WTC11 (cell line): ENCODE data around the gene TNS4. TPM values are rescaled to one million over a fixed set of nuclear protein-coding genes. Genes with fewer than 3 reads are reported as not detected.

ENCODE experiments used
- ATAC-seq: fragments of 200-7000 bp; cut with Tn5 transposase; 2 replicates; pipeline ENCODE4 v1.10.0; 2021; ENCODE audit warnings: mild to moderate bottlenecking, moderate library complexity
- CTCF ChIA-PET: fragments of 300-600 bp; sonication (Branson Sonifier 250); formaldehyde crosslinking; loops from one replicate; lab custom pipeline; 2021; ENCODE audit warnings: antibody characterized with exemption; lab: Charles Lee
- POLR2A ChIA-PET: fragments of 350-600 bp; sonication (Branson Sonifier 250); formaldehyde crosslinking; loops from one replicate; lab custom pipeline; 2021; ENCODE audit warnings: antibody characterized with exemption; lab: Charles Lee
- DNase-seq: peaks from one replicate; pipeline ENCODE4 v3.0.0; 2021; ENCODE audit warnings: low spot score
- H3K27ac Mint-ChIP-seq: 2 replicates; pipeline ENCODE4 v1.8.0; 2021; ENCODE audit warnings: mixed read lengths
- H3K27me3 Mint-ChIP-seq: 2 replicates; pipeline ENCODE4 v1.8.0; 2021; ENCODE audit warnings: low read depth, mild to moderate bottlenecking, moderate library complexity, mixed read lengths
- H3K36me3 Mint-ChIP-seq: 2 replicates; pipeline ENCODE4 v1.8.0; 2021; ENCODE audit warnings: mixed read lengths
- H3K4me1 Mint-ChIP-seq: 2 replicates; pipeline ENCODE4 v1.8.0; 2022; ENCODE audit warnings: mixed read lengths
- H3K4me3 Mint-ChIP-seq: 2 replicates; pipeline ENCODE4 v1.8.0; 2021; ENCODE audit warnings: mild to moderate bottlenecking, moderate library complexity, mixed read lengths
- H3K9me3 Mint-ChIP-seq: 2 replicates; pipeline ENCODE4 v1.8.0; 2021; ENCODE audit warnings: mixed read lengths
- CREB1 ChIP-seq: sonication (generic); formaldehyde crosslinking; IDR thresholded peaks from 2 replicates; pipeline ENCODE4 v1.8.0; 2023; ENCODE audit warnings: mild to moderate bottlenecking, missing genetic modification reagents
- CREM ChIP-seq: sonication (generic); formaldehyde crosslinking; IDR thresholded peaks from 2 replicates; pipeline ENCODE4 v1.8.1; 2022; ENCODE audit warnings: mild to moderate bottlenecking, missing genetic modification reagents, moderate library complexity
- ELF4 ChIP-seq: sonication (generic); formaldehyde crosslinking; IDR thresholded peaks from 2 replicates; pipeline ENCODE4 v1.8.1; 2022; ENCODE audit warnings: low read depth, mild to moderate bottlenecking, moderate library complexity, missing genetic modification reagents
- ETV6 ChIP-seq: sonication (generic); formaldehyde crosslinking; IDR thresholded peaks from 2 replicates; pipeline ENCODE4 v1.8.1; 2022; ENCODE audit warnings: mild to moderate bottlenecking, missing genetic modification reagents
- FOXP1 ChIP-seq: sonication (generic); formaldehyde crosslinking; IDR thresholded peaks from 2 replicates; pipeline ENCODE4 v1.8.0; 2022; ENCODE audit warnings: missing genetic modification reagents, mild to moderate bottlenecking, moderate library complexity, borderline replicate concordance
- GTF2I ChIP-seq: fragments of 250-450 bp; sonication (Bioruptor Pico); conservative IDR thresholded peaks from 2 replicates; pipeline ENCODE4 v1.4.0; 2021; ENCODE audit warnings: mild to moderate bottlenecking
- HMGA2 ChIP-seq: fragments of 250-450 bp; sonication (Bioruptor Pico); IDR thresholded peaks from 2 replicates; pipeline ENCODE4 v1.4.0; 2021; ENCODE audit warnings: mild to moderate bottlenecking, moderate library complexity
- NFE2L1 ChIP-seq: sonication (generic); formaldehyde crosslinking; IDR thresholded peaks from 2 replicates; pipeline ENCODE4 v1.8.1; 2023; ENCODE audit warnings: missing genetic modification reagents
- RORB ChIP-seq: fragments of 250-450 bp; sonication (Bioruptor Pico); IDR thresholded peaks from 2 replicates; pipeline ENCODE4 v1.9.0; 2021; ENCODE audit warnings: mild to moderate bottlenecking
- SMAD4 ChIP-seq: sonication (generic); formaldehyde crosslinking; IDR thresholded peaks from 2 replicates; pipeline ENCODE4 v1.8.0; 2022; ENCODE audit warnings: mild to moderate bottlenecking, missing genetic modification reagents
- SP1 ChIP-seq: sonication (generic); formaldehyde crosslinking; conservative IDR thresholded peaks from 2 replicates; pipeline ENCODE4 v1.8.1; 2022; ENCODE audit warnings: missing genetic modification reagents
- TEAD4 ChIP-seq: sonication (generic); formaldehyde crosslinking; IDR thresholded peaks from 2 replicates; pipeline ENCODE4 v1.8.0; 2022; ENCODE audit warnings: mild to moderate bottlenecking, missing genetic modification reagents
- ZNF219 ChIP-seq: sonication (generic); formaldehyde crosslinking; IDR thresholded peaks from 2 replicates; pipeline ENCODE4 v1.8.0; 2023; ENCODE audit warnings: missing genetic modification reagents, mild to moderate bottlenecking, borderline replicate concordance
- ZNF317 ChIP-seq: sonication (generic); formaldehyde crosslinking; IDR thresholded peaks from 2 replicates; pipeline ENCODE4 v1.8.1; 2023; ENCODE audit warnings: low read depth, mild to moderate bottlenecking, moderate library complexity, missing genetic modification reagents, borderline replicate concordance
- ZNF416 ChIP-seq: fragments of 250-450 bp; sonication (Bioruptor Pico); IDR thresholded peaks from 2 replicates; pipeline ENCODE4 v1.9.0; 2021; ENCODE audit warnings: mild to moderate bottlenecking, inconsistent platforms
- ZNF423 ChIP-seq: fragments of 250-450 bp; sonication (Bioruptor Pico); IDR thresholded peaks from 2 replicates; pipeline ENCODE4 v2.1.2; 2022; ENCODE audit warnings: mild to moderate bottlenecking, moderate library complexity
- total RNA-seq: library from RNA; stranded (reverse); gene quantifications from 3 replicates; pipeline ENCODE4 v1.2.3, GENCODE V29; 2021
- TF ChIP-seq, protein P1 (sequence below): sonication (generic); formaldehyde crosslinking; IDR thresholded peaks from 2 replicates; pipeline ENCODE4 v1.8.0; 2023; ENCODE audit warnings: missing genetic modification reagents
- TF ChIP-seq, protein P2 (sequence below): sonication (generic); formaldehyde crosslinking; IDR thresholded peaks from 2 replicates; pipeline ENCODE4 v1.8.1; 2023; ENCODE audit warnings: mild to moderate bottlenecking, missing genetic modification reagents
- TF ChIP-seq, protein P3 (sequence below): fragments of 250-450 bp; sonication (Bioruptor Pico); conservative IDR thresholded peaks from 2 replicates; pipeline ENCODE4 v1.9.0; 2021; ENCODE audit warnings: mild to moderate bottlenecking
- TF ChIP-seq, protein P4 (sequence below): sonication (generic); formaldehyde crosslinking; IDR thresholded peaks from 2 replicates; pipeline ENCODE4 v1.8.0; 2023; ENCODE audit warnings: missing genetic modification reagents, mild to moderate bottlenecking, borderline replicate concordance
- TF ChIP-seq, protein P5 (sequence below): sonication (generic); formaldehyde crosslinking; conservative IDR thresholded peaks from 2 replicates; pipeline ENCODE4 v1.8.1; 2022; ENCODE audit warnings: mild to moderate bottlenecking, missing genetic modification reagents
- TF ChIP-seq, protein P6 (sequence below): sonication (generic); formaldehyde crosslinking; IDR thresholded peaks from 2 replicates; pipeline ENCODE4 v1.8.0; 2022; ENCODE audit warnings: mild to moderate bottlenecking, missing genetic modification reagents

TNS4 gene
- total RNA-seq, 1 experiment from 2014 or later: 0.87 TPM

DNA sequence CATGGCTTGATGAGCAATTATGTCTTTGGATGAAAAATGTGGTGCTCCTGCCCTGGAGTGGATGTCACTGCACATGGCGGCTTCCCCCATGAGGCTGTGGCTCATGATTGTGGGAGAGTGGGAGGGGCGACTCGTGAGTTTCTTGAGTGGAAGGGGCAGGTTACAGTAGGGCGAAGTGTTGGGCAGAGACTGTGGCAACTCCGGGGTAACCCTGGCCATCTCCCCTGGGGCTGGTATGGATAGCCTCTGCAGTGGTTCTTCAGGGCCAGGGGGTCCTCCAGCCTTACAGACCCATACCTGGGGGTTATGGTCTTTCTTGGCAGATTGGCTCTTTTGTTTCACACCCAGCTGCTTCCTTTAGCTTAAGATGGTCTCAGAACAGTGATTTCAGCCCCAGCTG, 1.3 kb upstream of the TNS4 start:
- H3K36me3 Mint-ChIP-seq: no peaks in the 10 kb centered on the region
- peaks cover 40% of the 10 kb centered on the region for H3K4me1 Mint-ChIP-seq
- peaks cover 7% of the 10 kb centered on the region for H3K9me3 Mint-ChIP-seq
- POLR2A ChIA-PET: no interaction called here
- no peak for TF ChIP-seq SP1 (CRISPR knock-in tag)
- TF ChIP-seq, protein P1, sequence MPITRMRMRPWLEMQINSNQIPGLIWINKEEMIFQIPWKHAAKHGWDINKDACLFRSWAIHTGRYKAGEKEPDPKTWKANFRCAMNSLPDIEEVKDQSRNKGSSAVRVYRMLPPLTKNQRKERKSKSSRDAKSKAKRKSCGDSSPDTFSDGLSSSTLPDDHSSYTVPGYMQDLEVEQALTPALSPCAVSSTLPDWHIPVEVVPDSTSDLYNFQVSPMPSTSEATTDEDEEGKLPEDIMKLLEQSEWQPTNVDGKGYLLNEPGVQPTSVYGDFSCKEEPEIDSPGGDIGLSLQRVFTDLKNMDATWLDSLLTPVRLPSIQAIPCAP: no peak
- TF ChIP-seq, all 79 proteins: peak for 0
- H3K27me3 Mint-ChIP-seq: no peaks in the 10 kb centered on the region; the same call in none of the 2 replicates
- DNase-seq: no peak
- ATAC-seq: no peak
- no peak overlapping the region for H3K4me3 Mint-ChIP-seq
- CTCF ChIA-PET: interaction anchor here (1.7 to 2.0 kb wide), 2 partner anchors 26 to 31 kb away, joined by 10 to 12 read pairs; no protein-coding TSS in a partner anchor
- H3K27ac Mint-ChIP-seq: peak overlapping the region; percentile 59; the same call in 1 of the 2 replicates

DNA sequence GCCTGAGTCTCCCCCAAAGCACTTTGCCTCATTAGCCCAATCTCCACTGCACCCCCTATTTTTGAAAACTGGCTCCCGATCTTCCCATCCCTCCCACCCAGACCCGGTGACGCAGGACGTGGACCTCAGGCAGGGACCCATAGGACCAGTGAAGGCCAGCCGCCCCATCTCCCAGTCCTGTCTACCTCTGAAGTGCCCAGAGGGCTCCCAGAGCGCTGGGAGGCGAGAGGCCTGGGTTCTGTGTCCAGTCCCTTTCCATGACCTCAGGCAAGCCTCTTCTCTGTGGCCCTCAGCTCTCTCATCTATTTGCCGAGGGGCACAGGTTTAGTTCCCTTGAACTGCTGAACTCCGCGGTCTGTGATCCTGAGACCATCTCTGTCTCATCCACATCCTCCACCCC, 714 bp downstream of the TNS4 start:
- POLR2A ChIA-PET: no interaction called here
- ATAC-seq: no peak
- peaks cover 40% of the 10 kb centered on the region for H3K4me1 Mint-ChIP-seq
- H3K27me3 Mint-ChIP-seq: no peaks in the 10 kb centered on the region; the same call in none of the 2 replicates
- no peak overlapping the region for H3K4me3 Mint-ChIP-seq
- TF ChIP-seq, protein P2, sequence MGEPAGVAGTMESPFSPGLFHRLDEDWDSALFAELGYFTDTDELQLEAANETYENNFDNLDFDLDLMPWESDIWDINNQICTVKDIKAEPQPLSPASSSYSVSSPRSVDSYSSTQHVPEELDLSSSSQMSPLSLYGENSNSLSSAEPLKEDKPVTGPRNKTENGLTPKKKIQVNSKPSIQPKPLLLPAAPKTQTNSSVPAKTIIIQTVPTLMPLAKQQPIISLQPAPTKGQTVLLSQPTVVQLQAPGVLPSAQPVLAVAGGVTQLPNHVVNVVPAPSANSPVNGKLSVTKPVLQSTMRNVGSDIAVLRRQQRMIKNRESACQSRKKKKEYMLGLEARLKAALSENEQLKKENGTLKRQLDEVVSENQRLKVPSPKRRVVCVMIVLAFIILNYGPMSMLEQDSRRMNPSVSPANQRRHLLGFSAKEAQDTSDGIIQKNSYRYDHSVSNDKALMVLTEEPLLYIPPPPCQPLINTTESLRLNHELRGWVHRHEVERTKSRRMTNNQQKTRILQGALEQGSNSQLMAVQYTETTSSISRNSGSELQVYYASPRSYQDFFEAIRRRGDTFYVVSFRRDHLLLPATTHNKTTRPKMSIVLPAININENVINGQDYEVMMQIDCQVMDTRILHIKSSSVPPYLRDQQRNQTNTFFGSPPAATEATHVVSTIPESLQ (CRISPR knock-in tag): no peak
- TF ChIP-seq ZNF423 (no peak), ZNF317 (CRISPR knock-in tag) (no peak), HMGA2 (no peak), SMAD4 (CRISPR knock-in tag) (no peak), ETV6 (no peak), FOXP1 (CRISPR knock-in tag) (no peak)
- TF ChIP-seq, protein P3, sequence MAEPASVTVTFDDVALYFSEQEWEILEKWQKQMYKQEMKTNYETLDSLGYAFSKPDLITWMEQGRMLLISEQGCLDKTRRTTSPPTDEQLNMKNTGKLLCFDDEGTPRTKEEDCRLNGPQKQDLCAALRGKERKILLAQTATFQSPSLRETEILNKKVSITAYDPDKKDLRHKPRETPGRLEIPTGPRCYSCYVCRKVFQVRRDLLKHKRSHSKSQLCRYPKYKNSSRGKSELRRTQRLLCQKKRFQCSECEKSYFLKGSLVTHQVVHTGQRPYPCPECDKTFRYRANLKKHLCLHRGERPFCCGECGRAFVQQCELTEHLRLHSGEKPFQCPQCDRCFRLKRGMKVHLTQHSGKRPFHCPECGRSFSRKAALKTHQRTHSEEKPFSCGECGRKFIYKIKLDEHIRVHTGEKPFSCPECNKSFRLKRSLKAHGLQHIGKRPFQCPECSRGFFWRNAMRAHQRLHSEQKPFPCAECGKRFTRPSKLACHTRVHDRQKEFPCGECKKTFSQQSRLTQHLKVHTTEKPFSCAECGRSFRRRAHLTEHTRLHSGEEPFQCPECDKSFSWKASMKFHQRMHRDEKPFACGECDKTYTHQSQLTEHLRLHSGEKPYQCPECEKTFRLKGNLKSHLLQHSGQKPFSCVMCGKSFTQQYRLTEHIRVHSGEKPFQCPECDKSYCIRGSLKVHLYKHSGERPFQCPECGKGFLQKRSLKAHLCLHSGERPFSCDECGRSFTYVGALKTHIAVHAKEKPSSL (CRISPR knock-in tag): no peak
- TF ChIP-seq, protein P4, sequence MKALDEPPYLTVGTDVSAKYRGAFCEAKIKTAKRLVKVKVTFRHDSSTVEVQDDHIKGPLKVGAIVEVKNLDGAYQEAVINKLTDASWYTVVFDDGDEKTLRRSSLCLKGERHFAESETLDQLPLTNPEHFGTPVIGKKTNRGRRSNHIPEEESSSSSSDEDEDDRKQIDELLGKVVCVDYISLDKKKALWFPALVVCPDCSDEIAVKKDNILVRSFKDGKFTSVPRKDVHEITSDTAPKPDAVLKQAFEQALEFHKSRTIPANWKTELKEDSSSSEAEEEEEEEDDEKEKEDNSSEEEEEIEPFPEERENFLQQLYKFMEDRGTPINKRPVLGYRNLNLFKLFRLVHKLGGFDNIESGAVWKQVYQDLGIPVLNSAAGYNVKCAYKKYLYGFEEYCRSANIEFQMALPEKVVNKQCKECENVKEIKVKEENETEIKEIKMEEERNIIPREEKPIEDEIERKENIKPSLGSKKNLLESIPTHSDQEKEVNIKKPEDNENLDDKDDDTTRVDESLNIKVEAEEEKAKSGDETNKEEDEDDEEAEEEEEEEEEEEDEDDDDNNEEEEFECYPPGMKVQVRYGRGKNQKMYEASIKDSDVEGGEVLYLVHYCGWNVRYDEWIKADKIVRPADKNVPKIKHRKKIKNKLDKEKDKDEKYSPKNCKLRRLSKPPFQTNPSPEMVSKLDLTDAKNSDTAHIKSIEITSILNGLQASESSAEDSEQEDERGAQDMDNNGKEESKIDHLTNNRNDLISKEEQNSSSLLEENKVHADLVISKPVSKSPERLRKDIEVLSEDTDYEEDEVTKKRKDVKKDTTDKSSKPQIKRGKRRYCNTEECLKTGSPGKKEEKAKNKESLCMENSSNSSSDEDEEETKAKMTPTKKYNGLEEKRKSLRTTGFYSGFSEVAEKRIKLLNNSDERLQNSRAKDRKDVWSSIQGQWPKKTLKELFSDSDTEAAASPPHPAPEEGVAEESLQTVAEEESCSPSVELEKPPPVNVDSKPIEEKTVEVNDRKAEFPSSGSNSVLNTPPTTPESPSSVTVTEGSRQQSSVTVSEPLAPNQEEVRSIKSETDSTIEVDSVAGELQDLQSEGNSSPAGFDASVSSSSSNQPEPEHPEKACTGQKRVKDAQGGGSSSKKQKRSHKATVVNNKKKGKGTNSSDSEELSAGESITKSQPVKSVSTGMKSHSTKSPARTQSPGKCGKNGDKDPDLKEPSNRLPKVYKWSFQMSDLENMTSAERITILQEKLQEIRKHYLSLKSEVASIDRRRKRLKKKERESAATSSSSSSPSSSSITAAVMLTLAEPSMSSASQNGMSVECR (CRISPR knock-in tag): no peak
- TF ChIP-seq, all 79 proteins: peak for 0
- DNase-seq: no peak
- H3K36me3 Mint-ChIP-seq: no peaks in the 10 kb centered on the region
- CTCF ChIA-PET: interaction anchor here (1.2 to 8.1 kb wide), 6 partner anchors 10 to 138 kb away, joined by 3 to 74 read pairs (median 13); no protein-coding TSS in a partner anchor
- peaks cover 7% of the 10 kb centered on the region for H3K9me3 Mint-ChIP-seq
- H3K27ac Mint-ChIP-seq: no peak overlapping the region

DNA sequence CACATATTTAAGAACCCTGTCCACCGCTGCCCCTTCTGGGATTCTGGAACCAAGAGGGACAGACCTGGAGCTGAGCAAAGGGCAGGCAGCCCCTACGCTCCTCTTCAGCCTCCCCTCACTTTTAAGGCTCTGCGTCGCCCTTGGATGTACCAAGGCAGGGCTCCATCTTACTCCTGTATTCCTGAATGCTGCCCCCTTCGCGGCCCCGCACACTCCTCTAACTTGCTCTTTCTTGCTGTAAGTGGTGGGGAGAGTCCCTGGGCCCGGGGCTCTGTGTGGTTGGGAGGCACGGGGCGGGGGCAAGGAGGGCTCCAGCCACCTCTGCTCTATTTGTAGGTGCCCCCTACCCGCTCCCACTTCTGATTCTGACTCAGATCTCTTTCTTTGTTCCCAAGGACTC, 1.2 kb downstream of the TNS4 start:
- Mint-ChIP-seq H3K4me1 (peaks cover 42% of the 10 kb centered on the region), H3K27ac (no peak overlapping the region), H3K9me3 (peaks cover 7% of the 10 kb centered on the region), H3K27me3 (no peaks in the 10 kb centered on the region; the same call in 1 of the 2 replicates), H3K4me3 (no peak overlapping the region), H3K36me3 (no peaks in the 10 kb centered on the region)
- POLR2A ChIA-PET: interaction anchor here (1.7 to 2.3 kb wide), 2 partner anchors 10 to 24 kb away, joined by 4 to 10 read pairs; no protein-coding TSS in a partner anchor
- no peak for DNase-seq
- no peak for ATAC-seq
- CTCF ChIA-PET: interaction anchor here (0.7 to 8.1 kb wide), 11 partner anchors 10 to 183 kb away, joined by 3 to 74 read pairs (median 5); no protein-coding TSS in a partner anchor
- no peak for TF ChIP-seq ZNF416
- TF ChIP-seq NFE2L1: no peak
- TF ChIP-seq, protein P5, sequence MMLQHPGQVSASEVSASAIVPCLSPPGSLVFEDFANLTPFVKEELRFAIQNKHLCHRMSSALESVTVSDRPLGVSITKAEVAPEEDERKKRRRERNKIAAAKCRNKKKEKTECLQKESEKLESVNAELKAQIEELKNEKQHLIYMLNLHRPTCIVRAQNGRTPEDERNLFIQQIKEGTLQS: no peak
- TF ChIP-seq CREM (CRISPR knock-in tag): no peak
- no peak for TF ChIP-seq ELF4 (CRISPR knock-in tag)
- no peak for TF ChIP-seq ZNF317 (CRISPR knock-in tag)
- TF ChIP-seq, protein P6, sequence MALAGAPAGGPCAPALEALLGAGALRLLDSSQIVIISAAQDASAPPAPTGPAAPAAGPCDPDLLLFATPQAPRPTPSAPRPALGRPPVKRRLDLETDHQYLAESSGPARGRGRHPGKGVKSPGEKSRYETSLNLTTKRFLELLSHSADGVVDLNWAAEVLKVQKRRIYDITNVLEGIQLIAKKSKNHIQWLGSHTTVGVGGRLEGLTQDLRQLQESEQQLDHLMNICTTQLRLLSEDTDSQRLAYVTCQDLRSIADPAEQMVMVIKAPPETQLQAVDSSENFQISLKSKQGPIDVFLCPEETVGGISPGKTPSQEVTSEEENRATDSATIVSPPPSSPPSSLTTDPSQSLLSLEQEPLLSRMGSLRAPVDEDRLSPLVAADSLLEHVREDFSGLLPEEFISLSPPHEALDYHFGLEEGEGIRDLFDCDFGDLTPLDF (CRISPR knock-in tag): no peak
- TF ChIP-seq ZNF219 (CRISPR knock-in tag): no peak
- TF ChIP-seq TEAD4 (CRISPR knock-in tag): no peak
- TF ChIP-seq GTF2I (CRISPR knock-in tag): no peak
- no peak for TF ChIP-seq RORB (CRISPR knock-in tag)
- TF ChIP-seq ETV6: no peak
- no peak for TF ChIP-seq CREB1 (CRISPR knock-in tag)
- TF ChIP-seq HMGA2: no peak
